Bronchial epithelial cell (primary cell): ENCODE results near the gene PLCB1. TPM values are rescaled to one million over a fixed set of nuclear protein-coding genes. Genes with fewer than 3 reads are reported as not detected.

Source experiments
- DNase-seq: peaks from one replicate; pipeline ENCODE4 v3.0.0-alpha.2; 2010; ENCODE audit warnings: low read depth
- FAIRE-seq: peaks from 2 replicates; lab custom pipeline; 2011; peaks lifted over from hg19 to GRCh38; lab: Jason Lieb, UNC
- H3K27me3 ChIP-seq: 2 replicates; pipeline ENCODE4 v1.5.1; 2011; ENCODE audit warnings: low read length; ENCODE audit not compliant: control insufficient read depth, insufficient read depth
- H3K36me3 ChIP-seq: 2 replicates; pipeline ENCODE4 v1.5.1; 2011; ENCODE audit warnings: low read length; ENCODE audit not compliant: control insufficient read depth, insufficient read depth
- H3K4me3 ChIP-seq: 2 replicates; pipeline ENCODE4 v1.5.1; 2011; ENCODE audit warnings: mild to moderate bottlenecking, low read depth, low read length, control low read depth
- total RNA-seq: library from RNA; depleted of rRNA; stranded (reverse); fragments of >200 nt; gene quantifications from 2 replicates; pipeline ENCODE4 v1.2.1, GENCODE V29; 2014
- TF ChIP-seq, protein P1 (sequence below): IDR thresholded peaks from 2 replicates; pipeline ENCODE4 v1.5.1; 2011; ENCODE audit warnings: mild to moderate bottlenecking, moderate library complexity, low read length, control low read depth, inconsistent platforms; ENCODE audit not compliant: insufficient read depth, severe bottlenecking

PLCB1 gene
- total RNA-seq, 1 donor from 2014 or later = 1.1 TPM

DNA sequence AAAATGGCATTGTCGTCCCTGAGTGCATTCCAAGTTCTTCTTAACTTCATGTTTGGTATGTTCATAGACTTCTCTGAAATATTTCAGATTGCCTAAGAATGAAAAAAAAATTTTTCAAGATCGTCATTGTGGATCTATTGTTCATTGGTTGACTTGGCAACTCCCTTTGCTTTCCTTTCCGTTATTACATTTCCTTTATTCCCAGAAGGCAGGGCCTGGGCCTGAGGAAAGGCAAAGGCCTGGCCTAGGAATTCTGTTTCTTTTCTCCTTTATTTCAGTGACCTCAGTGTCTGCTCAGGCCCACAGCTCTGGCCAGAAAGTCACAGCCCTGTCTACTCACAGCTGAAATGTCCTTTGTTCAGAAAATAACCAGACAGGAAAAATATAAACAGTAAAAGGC, 535.2 kb downstream of the PLCB1 start:
- FAIRE-seq (no peak), DNase-seq (no peak)
- TF ChIP-seq, protein P1, sequence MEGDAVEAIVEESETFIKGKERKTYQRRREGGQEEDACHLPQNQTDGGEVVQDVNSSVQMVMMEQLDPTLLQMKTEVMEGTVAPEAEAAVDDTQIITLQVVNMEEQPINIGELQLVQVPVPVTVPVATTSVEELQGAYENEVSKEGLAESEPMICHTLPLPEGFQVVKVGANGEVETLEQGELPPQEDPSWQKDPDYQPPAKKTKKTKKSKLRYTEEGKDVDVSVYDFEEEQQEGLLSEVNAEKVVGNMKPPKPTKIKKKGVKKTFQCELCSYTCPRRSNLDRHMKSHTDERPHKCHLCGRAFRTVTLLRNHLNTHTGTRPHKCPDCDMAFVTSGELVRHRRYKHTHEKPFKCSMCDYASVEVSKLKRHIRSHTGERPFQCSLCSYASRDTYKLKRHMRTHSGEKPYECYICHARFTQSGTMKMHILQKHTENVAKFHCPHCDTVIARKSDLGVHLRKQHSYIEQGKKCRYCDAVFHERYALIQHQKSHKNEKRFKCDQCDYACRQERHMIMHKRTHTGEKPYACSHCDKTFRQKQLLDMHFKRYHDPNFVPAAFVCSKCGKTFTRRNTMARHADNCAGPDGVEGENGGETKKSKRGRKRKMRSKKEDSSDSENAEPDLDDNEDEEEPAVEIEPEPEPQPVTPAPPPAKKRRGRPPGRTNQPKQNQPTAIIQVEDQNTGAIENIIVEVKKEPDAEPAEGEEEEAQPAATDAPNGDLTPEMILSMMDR = no peak
- no peaks in the 10 kb centered on the region for H3K36me3 ChIP-seq
- no peak overlapping the region for H3K4me3 ChIP-seq
- no peaks in the 10 kb centered on the region for H3K27me3 ChIP-seq

DNA sequence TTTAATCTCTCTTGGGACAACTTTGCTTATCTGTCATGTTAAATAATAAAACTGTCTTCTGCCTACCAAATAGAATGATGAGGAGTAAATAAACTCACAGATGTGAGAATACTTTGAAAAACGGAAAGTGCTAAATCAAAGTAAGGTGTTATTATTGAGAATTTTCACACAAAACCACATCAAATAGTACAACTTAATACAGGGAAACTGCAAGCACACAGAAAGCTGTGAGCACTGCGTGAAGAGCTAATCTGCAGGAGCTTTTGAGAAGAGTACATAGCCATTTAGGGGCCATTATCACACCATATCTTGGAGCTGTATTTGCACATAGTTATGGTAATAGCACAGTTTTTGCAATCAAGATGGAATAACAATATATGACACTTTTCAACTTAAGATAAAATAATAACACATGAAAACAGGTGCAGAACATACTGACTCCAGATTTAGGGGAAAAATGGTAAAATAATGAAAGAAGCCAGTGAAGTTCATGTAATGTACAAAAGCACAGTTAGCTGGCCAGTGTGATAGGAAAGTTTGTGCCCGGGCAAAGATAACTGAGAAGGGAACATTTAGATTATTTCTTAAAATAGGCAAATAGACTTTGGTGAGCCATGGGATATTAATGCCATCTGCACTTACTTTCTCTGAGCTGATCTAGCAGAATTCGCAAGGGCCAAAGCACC, 538.3 kb downstream of the PLCB1 start:
- FAIRE-seq = no peak
- H3K27me3 ChIP-seq = no peaks in the 10 kb centered on the region
- no peaks in the 10 kb centered on the region for H3K36me3 ChIP-seq
- no peak overlapping the region for H3K4me3 ChIP-seq
- TF ChIP-seq, protein P1 = no peak
- no peak for DNase-seq

DNA sequence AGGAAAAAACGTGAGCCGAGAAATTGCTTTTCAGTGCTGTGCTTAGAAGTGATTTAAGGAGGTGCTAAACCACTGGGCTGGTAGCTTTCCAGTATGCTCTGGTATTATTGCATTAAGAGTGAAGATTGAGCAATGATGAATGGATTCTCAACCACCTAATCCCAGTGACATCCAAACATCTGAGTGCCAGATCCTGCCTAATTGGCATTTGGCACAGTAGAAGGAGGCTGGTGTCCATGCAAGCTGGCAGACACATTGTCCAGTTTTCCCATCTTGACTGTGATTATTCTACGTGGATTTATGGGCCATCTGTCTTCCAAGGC, 538.8 kb downstream of the PLCB1 start:
- H3K4me3 ChIP-seq = no peak overlapping the region
- DNase-seq (no peak), FAIRE-seq (no peak)
- no peaks in the 10 kb centered on the region for H3K36me3 ChIP-seq
- TF ChIP-seq, protein P1 = no peak
- no peaks in the 10 kb centered on the region for H3K27me3 ChIP-seq

DNA sequence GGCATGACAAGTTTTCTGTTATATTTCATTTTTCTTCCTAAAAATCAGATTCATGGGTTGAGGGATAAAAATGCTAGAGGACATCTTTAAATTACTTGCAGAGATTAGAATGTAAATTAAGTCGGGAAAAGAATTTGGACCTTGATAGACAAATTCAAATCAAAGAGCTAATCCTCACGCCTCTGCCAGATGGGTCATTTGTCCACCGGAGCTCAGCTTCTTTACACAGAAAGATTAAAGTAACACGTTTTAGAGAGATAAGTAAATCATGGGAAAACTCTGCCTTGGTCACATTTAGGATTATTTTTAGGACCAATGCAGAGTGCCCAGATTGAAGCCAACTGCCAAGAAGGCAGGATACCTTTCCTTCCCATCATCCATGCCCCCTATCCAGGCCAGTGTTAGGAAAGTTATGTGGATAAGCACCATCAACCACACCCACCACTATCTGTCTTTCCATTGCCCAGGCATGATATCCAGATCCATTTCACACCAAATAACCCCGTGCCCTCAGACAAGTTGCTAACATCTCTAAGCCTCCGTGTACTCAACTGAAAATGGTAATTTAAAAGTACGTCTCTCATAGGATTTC, 539.4 kb downstream of the PLCB1 start:
- H3K36me3 ChIP-seq = no peaks in the 10 kb centered on the region
- FAIRE-seq (no peak), DNase-seq (no peak)
- H3K27me3 ChIP-seq = no peaks in the 10 kb centered on the region
- TF ChIP-seq, protein P1 = no peak
- H3K4me3 ChIP-seq = no peak overlapping the region

DNA sequence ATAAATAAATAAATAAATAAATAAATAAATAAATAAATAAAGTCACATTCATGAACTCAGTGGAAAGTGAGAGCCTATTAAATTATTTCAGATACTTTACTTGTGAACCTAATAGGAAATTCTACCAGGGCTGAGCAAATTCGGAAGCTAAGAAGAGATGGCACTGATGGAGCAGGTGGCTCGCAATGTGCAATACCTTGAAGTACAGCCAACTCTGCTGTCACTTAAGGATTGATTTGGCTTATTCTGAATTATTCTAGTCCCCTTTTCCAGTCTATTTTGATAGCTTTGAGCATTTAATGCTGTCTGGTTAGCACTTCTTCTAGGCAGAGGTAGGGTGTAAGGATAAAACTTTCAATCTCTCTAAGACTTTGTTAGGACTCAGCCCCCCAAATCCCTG, 541.0 kb downstream of the PLCB1 start:
- FAIRE-seq = no peak
- TF ChIP-seq, protein P1 = no peak

DNA sequence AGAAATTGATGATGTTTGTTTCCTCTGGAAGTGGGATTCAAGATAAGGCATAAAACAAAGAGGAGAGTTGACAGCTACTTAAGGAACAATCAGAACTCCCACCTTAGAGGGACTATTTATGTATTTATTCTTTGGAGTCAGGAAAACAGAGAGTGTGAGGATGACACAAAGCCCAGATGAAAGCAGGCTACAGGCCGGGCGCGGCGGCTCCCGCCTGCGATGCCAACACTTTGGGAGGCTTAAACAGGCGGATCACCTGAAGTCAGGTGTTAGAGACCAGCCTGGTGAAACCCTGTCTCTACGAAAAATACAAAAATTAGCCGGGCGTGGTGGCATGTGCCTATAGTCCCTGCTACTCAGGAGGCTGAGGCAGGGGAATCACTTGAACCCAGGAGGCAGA, 543.8 kb downstream of the PLCB1 start:
- H3K4me3 ChIP-seq = no peak overlapping the region
- TF ChIP-seq, protein P1 = no peak
- no peak for FAIRE-seq
- no peaks in the 10 kb centered on the region for H3K36me3 ChIP-seq
- no peaks in the 10 kb centered on the region for H3K27me3 ChIP-seq
- no peak for DNase-seq

More for the DNA sequence above, 541.0 kb downstream of the PLCB1 start:
- H3K36me3 ChIP-seq = no peaks in the 10 kb centered on the region
- no peak overlapping the region for H3K4me3 ChIP-seq
- no peak for DNase-seq
- H3K27me3 ChIP-seq = no peaks in the 10 kb centered on the region
